B cell (primary cell): ENCODE results near the gene ATXN7L3. TPM values are rescaled to one million over a fixed set of nuclear protein-coding genes. Genes with fewer than 3 reads are reported as not detected.

Experiments
- ATAC-seq: fragments of 200-7000 bp; cut with Tn5 transposase; one replicate; pipeline ENCODE4 v1.10.0; 2021; ENCODE audit warnings: low read depth, mild to moderate bottlenecking, moderate number of reproducible peaks, moderate library complexity
- CTCF ChIA-PET: fragments of 350-600 bp; sonication (Branson Sonifier 250); formaldehyde crosslinking; loops from one replicate; lab custom pipeline; 2021; ENCODE audit warnings: antibody characterized with exemption, inconsistent platforms; lab: Charles Lee
- POLR2A ChIA-PET: fragments of 350-600 bp; sonication (Branson Sonifier 250); formaldehyde crosslinking; loops from one replicate; lab custom pipeline; 2021; ENCODE audit warnings: antibody characterized with exemption; lab: Charles Lee
- DNase-seq: peaks from one replicate; pipeline ENCODE4 v3.0.0; 2013
- H2AFZ ChIP-seq: 2 replicates; pipeline ENCODE4 v1.6.1; 2012; ENCODE audit warnings: mild to moderate bottlenecking, low read depth, low read length; ENCODE audit not compliant: insufficient read depth, poor library complexity, severe bottlenecking
- H3K27ac ChIP-seq, 2 donors: 1 replicate in 1 of 2; 2 replicates in 1 of 2; pipeline ENCODE4 v1.5.1; 2012 to 2013; ENCODE audit warnings: low read length in 2 of 2, mild to moderate bottlenecking in 2 of 2, moderate library complexity in 1 of 2
- H3K27me3 ChIP-seq, 4 experiments: fragments of 200-600 bp in 1 of 4; sonication (generic) in 1 of 4; replicated peaks in 1 of 4; 1 replicate in 2 of 4; 2 replicates in 2 of 4; pipeline versions ENCODE4 v1.6.1 to v1.7.0; 2013 to 2016; ENCODE audit warnings: low read length in 3 of 4, mild to moderate bottlenecking in 2 of 4, mixed read lengths in 1 of 4, moderate library complexity in 1 of 4; ENCODE audit not compliant: insufficient read depth in 4 of 4, control insufficient read depth in 3 of 4; ENCODE audit errors: control extremely low read depth in 1 of 4
- H3K36me3 ChIP-seq, 2 experiments: replicated peaks in 1 of 2; 1 replicate in 1 of 2; 2 replicates in 1 of 2; pipeline versions ENCODE4 v1.6.1 to v1.7.1; 2013; ENCODE audit warnings: low read length in 1 of 2; ENCODE audit not compliant: insufficient read depth in 2 of 2, control insufficient read depth in 1 of 2; ENCODE audit errors: control extremely low read depth in 1 of 2, extremely low read depth in 1 of 2
- H3K4me1 ChIP-seq, 2 donors: fragments of 200-600 bp in 1 of 2; sonication (generic) in 1 of 2; 1 replicate in 1 of 2; 2 replicates in 1 of 2; pipeline versions ENCODE4 v1.5.1 to v1.6.1; 2013 to 2017; ENCODE audit warnings: low read length in 2 of 2; ENCODE audit not compliant: control insufficient read depth in 2 of 2, insufficient read depth in 2 of 2
- H3K4me2 ChIP-seq: replicated peaks from 2 replicates; pipeline ENCODE3; 2012; ENCODE audit warnings: mild to moderate bottlenecking, low read depth, low read length; ENCODE audit not compliant: poor library complexity, severe bottlenecking
- H3K4me3 ChIP-seq, 5 experiments: fragments of 200-600 bp in 1 of 5; sonication (generic) in 1 of 5; 1 replicate in 3 of 5; 2 replicates in 2 of 5; pipeline versions ENCODE4 v1.5.1 to v1.7.0; 2011 to 2016; ENCODE audit warnings: low read length in 4 of 5, mild to moderate bottlenecking in 4 of 5, low read depth in 2 of 5, control low read depth in 1 of 5, moderate library complexity in 1 of 5; ENCODE audit not compliant: insufficient read depth in 1 of 5; ENCODE audit errors: control extremely low read depth in 1 of 5, extremely low read depth in 1 of 5
- H3K79me2 ChIP-seq: fragments of 200-600 bp; sonication (generic); one replicate; pipeline ENCODE4 v1.6.0; 2016; ENCODE audit warnings: low read length; ENCODE audit not compliant: control insufficient read depth, insufficient read depth
- H3K9ac ChIP-seq: fragments of 200-600 bp; sonication (generic); 2 replicates; pipeline ENCODE4 v1.6.1; 2017; ENCODE audit warnings: mild to moderate bottlenecking, low read length, moderate library complexity
- H3K9me3 ChIP-seq, 3 donors: one replicate each; pipeline versions ENCODE4 v1.6.1 to v1.7.1; 2013; ENCODE audit warnings: low read length in 2 of 3; ENCODE audit not compliant: control insufficient read depth in 2 of 3, insufficient read depth in 1 of 3; ENCODE audit errors: control extremely low read depth in 1 of 3
- H4K20me1 ChIP-seq: 2 replicates; pipeline ENCODE4 v1.6.0; 2012; ENCODE audit warnings: mild to moderate bottlenecking, low read length; ENCODE audit not compliant: insufficient read depth, control insufficient read depth, poor library complexity, severe bottlenecking
- H3K27ac Mint-ChIP-seq: one replicate; pipeline ENCODE4 v1.8.0; 2021; ENCODE audit warnings: mixed read lengths
- H3K27me3 Mint-ChIP-seq: one replicate; pipeline ENCODE4 v1.8.0; 2021; ENCODE audit warnings: mixed read lengths
- H3K4me1 Mint-ChIP-seq: one replicate; pipeline ENCODE4 v1.8.0; 2021; ENCODE audit warnings: mixed read lengths
- H3K4me3 Mint-ChIP-seq: one replicate; pipeline ENCODE4 v1.8.0; 2021; ENCODE audit warnings: mixed read lengths
- H3K9me3 Mint-ChIP-seq: one replicate; pipeline ENCODE4 v1.8.0; 2022; ENCODE audit warnings: mixed read lengths; ENCODE audit not compliant: insufficient read depth
- CTCF ChIP-seq: fragments of 200-600 bp; IDR thresholded peaks from one replicate; pipeline ENCODE4 v1.8.0; 2022; ENCODE audit warnings: antibody characterized with exemption, mild to moderate bottlenecking
- EZH2 ChIP-seq: IDR thresholded peaks from 2 replicates; pipeline ENCODE4 v1.6.1; 2012; ENCODE audit warnings: borderline replicate concordance, low read depth, mild to moderate bottlenecking, moderate library complexity, low read length; ENCODE audit not compliant: insufficient read depth, poor library complexity, severe bottlenecking
- WGBS: methylation state at CpG from one replicate; pipeline ENCODE4 v1.1.5; 2013; ENCODE audit warnings: missing lambda C conversion rate; ENCODE audit not compliant: insufficient coverage; 5-methylcytosine and 5-hydroxymethylcytosine counted together
- intact Hi-C: fragments of 100-400 bp; cut with micrococcal nuclease; formaldehyde crosslinking; loops from one replicate; pipeline ENCODE4 v1.10.0; 2022
- polyA plus RNA-seq: library from polyadenylated mRNA; depleted of rRNA; stranded (reverse); fragments of >200 nt; gene quantifications from 2 replicates; pipeline ENCODE4 v1.2.3, GENCODE V29; 2012
- total RNA-seq, 2 donors: library from RNA; stranded (reverse); fragments of 120-200 nt in 1 of 2; gene quantifications; 1 replicate in 1 of 2; 2 replicates in 1 of 2; pipeline versions ENCODE4 v1.2.3 to v1.2.4, GENCODE V29; 2013 to 2022

The ATXN7L3 gene
- total and polyA plus RNA-seq, 2 donors (not counting 1 experiment from before 2014, with no cell fraction given) = 63.6 to 107 TPM

DNA sequence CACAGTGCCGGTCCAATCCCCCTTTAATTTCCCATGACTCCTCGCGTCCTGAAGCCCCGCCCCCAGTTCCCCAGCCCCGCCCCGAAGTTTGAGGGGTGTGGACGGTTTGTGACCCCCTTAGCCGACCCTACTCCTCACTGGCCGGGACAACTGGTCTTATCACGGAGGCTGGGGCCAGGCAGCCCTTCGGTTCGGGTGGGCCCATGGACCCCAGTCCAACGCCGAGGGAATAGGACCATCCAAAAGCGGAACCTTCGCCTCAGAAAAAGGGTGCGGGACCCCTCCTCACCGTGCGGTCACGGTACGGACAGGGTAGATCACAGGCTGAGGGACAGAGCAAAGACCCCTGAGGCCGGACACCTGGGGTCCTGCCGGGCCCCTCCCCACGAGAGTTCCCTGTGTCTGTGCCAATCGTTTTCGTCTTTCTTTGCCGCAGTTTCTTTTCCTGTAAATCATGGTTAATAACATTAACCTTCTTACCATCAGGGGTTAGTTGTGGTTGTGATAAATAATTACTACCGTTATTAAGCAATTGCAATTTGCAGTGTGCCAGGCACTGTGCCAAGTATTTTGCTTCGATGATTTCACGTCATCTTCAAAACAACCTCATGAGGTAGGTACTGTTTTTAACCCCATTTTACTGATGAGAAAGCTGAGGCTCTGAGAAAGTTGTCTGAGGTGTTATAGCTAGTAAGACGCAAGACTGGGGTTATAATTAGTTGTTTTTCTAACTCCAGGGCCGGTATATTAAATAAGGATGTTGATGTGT lies 12.4 kb downstream of the ATXN7L3 start:
- peaks cover 62% of the 10 kb centered on the region for H3K79me2 ChIP-seq
- peak overlapping the region; percentile 97 for H2AFZ ChIP-seq
- H3K27ac ChIP-seq = peak overlapping the region; percentile 93 to 97
- Mint-ChIP-seq H3K4me1 (peaks cover 36% of the 10 kb centered on the region), H3K27ac (peak overlapping the region; percentile 100), H3K9me3 (no peaks in the 10 kb centered on the region), H3K4me3 (peak overlapping the region; percentile 98), H3K27me3 (no peaks in the 10 kb centered on the region)
- ChIA-PET POLR2A (interaction anchor here (0.5 to 1.9 kb wide), 14 partner anchors 12 to 1609 kb away, joined by 3 to 25 read pairs (median 4); partner anchors contain the start of genes ATXN7L3, GPATCH8, HDAC5 and SLC25A39), CTCF (interaction anchor here (0.9 to 3.8 kb wide), 10 partner anchors 9 to 176 kb away, joined by 3 to 26 read pairs (median 6); partner anchors contain the start of genes FAM171A2, GRN and HDAC5)
- H3K27me3 ChIP-seq = no peaks in the 10 kb centered on the region
- WGBS = under 1% methylated on average over 19 of the region's 32 CpGs
- H3K4me1 ChIP-seq = peaks cover 22 to 26% of the 10 kb centered on the region in 2 donors
- peaks cover 32% of the 10 kb centered on the region for H4K20me1 ChIP-seq
- H3K4me3 ChIP-seq = peak overlapping the region; percentile 63 to 99 (median 90)
- ATAC-seq (peak; percentile 66), DNase-seq (peak; percentile 62)
- TF ChIP-seq EZH2 (no peak), CTCF (no peak)
- peak overlapping the region; percentile 88 for H3K4me2 ChIP-seq
- intact Hi-C loops = loop anchor here (1.0 kb wide), 1 partner anchor 117 kb away; the partner anchor contains the start of gene G6PC3
- peaks cover 0 to 25% of the 10 kb centered on the region in 2 experiments for H3K36me3 ChIP-seq
- peak overlapping the region; percentile 92 for H3K9ac ChIP-seq
- H3K9me3 ChIP-seq = no peaks in the 10 kb centered on the region
